GM13976 (cell line): ENCODE data around the gene PAQR7.

Experiments
- DNase-seq: peaks from one replicate; pipeline ENCODE4 v3.0.0; 2012; ENCODE audit warnings: low spot score
- in situ Hi-C: fragments of 300-500 bp; cut with MboI; formaldehyde crosslinking; loops from one replicate; pipeline ENCODE4 v1.12.0; 2022; ENCODE audit warnings: low sequenced_read_pairs, mixed read lengths, inconsistent platforms; ENCODE audit not compliant: unreplicated experiment
- TF ChIP-seq, protein P1 (sequence below): IDR thresholded peaks from 2 replicates; pipeline ENCODE4 v1.5.1; 2012; ENCODE audit warnings: borderline replicate concordance, mild to moderate bottlenecking; ENCODE audit not compliant: insufficient read depth; ENCODE audit errors: extremely low read depth, missing control alignments, control extremely low read depth

Gene PAQR7

GRCh38 chr1:25831569-25832196 is 43.8 kb downstream of the PAQR7 start:
- in situ Hi-C loops, result no loop called here
- no peak for DNase-seq
- TF ChIP-seq, protein P1, sequence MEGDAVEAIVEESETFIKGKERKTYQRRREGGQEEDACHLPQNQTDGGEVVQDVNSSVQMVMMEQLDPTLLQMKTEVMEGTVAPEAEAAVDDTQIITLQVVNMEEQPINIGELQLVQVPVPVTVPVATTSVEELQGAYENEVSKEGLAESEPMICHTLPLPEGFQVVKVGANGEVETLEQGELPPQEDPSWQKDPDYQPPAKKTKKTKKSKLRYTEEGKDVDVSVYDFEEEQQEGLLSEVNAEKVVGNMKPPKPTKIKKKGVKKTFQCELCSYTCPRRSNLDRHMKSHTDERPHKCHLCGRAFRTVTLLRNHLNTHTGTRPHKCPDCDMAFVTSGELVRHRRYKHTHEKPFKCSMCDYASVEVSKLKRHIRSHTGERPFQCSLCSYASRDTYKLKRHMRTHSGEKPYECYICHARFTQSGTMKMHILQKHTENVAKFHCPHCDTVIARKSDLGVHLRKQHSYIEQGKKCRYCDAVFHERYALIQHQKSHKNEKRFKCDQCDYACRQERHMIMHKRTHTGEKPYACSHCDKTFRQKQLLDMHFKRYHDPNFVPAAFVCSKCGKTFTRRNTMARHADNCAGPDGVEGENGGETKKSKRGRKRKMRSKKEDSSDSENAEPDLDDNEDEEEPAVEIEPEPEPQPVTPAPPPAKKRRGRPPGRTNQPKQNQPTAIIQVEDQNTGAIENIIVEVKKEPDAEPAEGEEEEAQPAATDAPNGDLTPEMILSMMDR, result no peak

GRCh38 chr1:25829046-25829445 is 46.5 kb downstream of the PAQR7 start:
- in situ Hi-C loops, result no loop called here
- TF ChIP-seq, protein P1, result no peak
- DNase-seq, result no peak

DNA sequence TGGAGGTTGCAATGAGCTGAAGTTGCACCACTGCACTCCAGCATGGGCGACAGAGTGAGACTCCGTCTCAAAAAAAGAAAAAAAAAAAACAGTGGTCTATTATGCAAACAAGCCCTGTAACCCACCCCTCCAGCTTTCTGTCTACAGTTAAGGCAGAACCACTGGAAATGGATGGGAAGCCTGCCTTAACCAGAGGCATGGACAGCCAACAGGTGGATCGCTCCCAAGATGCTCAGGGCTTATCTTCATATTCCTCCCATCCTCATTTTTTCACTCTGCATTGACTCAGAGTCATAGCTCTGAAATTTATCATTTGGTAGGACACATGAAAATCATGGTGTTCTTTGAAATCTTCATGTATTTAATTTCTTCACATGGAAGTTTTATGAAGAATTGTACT is 47.0 kb downstream of the PAQR7 start:
- DNase-seq, result no peak
- in situ Hi-C loops, result no loop called here
- TF ChIP-seq, protein P1, result no peak

DNA sequence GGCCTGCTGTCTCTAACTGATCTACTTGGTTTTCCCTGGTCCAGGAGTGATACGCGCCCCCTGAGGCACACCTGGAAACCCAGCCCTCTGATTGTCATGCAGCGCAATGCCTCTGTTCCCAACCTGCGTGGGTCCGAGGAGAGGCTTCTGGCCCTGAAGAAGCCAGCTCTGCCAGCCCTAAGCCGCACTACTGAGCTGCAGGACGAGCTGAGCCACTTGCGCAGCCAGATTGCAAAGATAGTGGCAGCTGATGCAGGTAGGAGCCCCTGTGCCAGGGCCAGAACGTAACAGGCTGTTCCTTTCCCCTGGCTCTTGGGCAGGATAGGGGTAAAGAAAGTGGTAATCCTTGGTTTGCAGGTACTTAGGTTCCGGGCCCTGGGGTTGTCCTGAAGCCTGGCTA is 48.9 kb downstream of the PAQR7 start:
- no peak for DNase-seq
- TF ChIP-seq, protein P1, result no peak
- in situ Hi-C loops, result no loop called here

GRCh38 chr1:25825605-25826004 is 49.9 kb downstream of the PAQR7 start:
- in situ Hi-C loops, result no loop called here
- no peak for DNase-seq
- TF ChIP-seq, protein P1, result no peak

GRCh38 chr1:25821630-25822091 is 53.8 kb downstream of the PAQR7 start:
- TF ChIP-seq, protein P1, result no peak
- no peak for DNase-seq
- in situ Hi-C loops, result loop anchor here (25.0 kb wide), 1 partner anchor 409 kb away; the partner anchor contains the start of gene RHCE

DNA sequence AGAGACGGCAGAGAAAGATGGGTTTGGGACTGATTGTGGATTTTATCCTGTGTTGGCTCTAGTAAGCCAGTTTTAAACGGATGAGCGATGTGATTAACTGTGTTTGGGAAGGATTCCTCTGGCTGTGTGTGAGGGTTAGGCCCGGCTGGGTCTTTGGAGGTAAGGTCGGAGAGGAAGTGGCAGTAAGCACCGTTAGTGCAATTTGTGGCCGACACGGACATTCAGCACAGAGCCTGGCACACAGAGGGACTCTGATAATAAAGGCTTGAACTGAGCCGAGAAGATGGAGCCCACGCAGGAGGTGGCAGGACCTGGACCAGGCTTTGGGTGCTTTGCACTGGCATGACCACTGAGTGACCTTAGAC is 54.4 kb downstream of the PAQR7 start:
- no peak for DNase-seq
- TF ChIP-seq, protein P1, result no peak
- in situ Hi-C loops, result loop anchor here (25.0 kb wide), 1 partner anchor 409 kb away; the partner anchor contains the start of gene RHCE
